ENCODE measurements around the gene ZC3H4. TPM values are rescaled to one million over a fixed set of nuclear protein-coding genes. Genes with fewer than 3 reads are reported as not detected.

The ZC3H4 gene
- total and polyA plus RNA-seq, 9 of the 15 experiments (the other 6 are each of a cell fraction or from before 2014, with no cell fraction given), result 2.2 to 75.6 (median 18.3) TPM

DNA sequence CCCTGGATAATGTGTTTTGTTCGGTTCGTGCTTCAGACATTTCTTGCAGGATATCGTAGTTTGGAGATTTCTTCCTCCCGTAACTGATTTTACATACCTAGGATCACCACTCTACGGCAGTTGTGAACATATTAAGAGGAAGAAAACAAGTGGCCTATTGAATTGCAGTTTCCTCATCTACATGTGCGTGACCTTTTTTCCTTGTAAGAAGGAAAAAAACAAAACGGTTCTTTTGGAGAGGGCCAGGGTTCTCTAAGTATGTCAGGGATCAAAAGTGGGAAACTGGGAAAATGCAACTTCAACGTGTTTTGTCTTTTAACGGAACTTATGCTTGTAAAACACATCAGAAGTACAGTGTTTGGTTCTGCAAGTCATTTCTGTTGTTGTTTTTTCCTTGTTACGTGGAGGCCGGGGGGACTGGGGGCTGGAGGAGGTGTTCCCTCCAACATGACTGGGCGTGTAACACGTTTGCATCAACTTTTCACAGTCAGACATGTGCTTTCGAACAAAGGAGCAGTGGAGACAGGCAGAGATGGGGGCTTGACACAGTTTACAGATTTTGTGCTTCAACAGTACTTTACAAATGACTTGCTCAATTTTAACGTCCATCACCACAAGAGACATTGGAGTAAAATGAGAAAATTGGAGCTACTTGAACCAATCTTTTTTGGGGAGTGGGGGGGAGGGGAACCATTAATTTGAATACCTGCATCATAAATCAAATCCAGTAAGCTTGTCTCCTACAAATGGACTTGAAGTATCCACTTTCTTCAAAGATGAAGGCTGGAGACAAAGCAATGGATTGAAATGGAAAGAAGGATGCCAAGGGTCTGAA is 3.8 kb downstream of the ZC3H4 start (continued):
- TF ChIP-seq, protein P1, sequence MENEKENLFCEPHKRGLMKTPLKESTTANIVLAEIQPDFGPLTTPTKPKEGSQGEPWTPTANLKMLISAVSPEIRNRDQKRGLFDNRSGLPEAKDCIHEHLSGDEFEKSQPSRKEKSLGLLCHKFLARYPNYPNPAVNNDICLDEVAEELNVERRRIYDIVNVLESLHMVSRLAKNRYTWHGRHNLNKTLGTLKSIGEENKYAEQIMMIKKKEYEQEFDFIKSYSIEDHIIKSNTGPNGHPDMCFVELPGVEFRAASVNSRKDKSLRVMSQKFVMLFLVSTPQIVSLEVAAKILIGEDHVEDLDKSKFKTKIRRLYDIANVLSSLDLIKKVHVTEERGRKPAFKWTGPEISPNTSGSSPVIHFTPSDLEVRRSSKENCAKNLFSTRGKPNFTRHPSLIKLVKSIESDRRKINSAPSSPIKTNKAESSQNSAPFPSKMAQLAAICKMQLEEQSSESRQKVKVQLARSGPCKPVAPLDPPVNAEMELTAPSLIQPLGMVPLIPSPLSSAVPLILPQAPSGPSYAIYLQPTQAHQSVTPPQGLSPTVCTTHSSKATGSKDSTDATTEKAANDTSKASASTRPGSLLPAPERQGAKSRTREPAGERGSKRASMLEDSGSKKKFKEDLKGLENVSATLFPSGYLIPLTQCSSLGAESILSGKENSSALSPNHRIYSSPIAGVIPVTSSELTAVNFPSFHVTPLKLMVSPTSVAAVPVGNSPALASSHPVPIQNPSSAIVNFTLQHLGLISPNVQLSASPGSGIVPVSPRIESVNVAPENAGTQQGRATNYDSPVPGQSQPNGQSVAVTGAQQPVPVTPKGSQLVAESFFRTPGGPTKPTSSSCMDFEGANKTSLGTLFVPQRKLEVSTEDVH (IDR thresholded peaks at IDR 0.05; ENCODE audit: low read depth, partially characterized antibody), result no peak
- TF ChIP-seq GTF2F1 (IDR thresholded peaks at IDR 0.05; ENCODE audit: low read depth, low read length) (no peak; the same call in 1 of the 2 replicates), ZNF445 (CRISPR knock-in tag; IDR thresholded peaks at IDR 0.05; ENCODE audit: low read depth) (no peak), ILK (tag; IDR thresholded peaks at IDR 0.05; ENCODE audit: borderline replicate concordance, low read depth) (no peak), FIP1L1 (IDR thresholded peaks at IDR 0.05; ENCODE audit: low read depth, low read length, poor library complexity, severe bottlenecking) (no peak), ZNF780A (CRISPR knock-in tag; IDR thresholded peaks at IDR 0.05) (no peak), ZSCAN29 (IDR thresholded peaks at IDR 0.05) (no peak), ATF1 (CRISPR knock-in tag; IDR thresholded peaks at IDR 0.05) (no peak), ATF1 (tag; IDR thresholded peaks at IDR 0.05) (peak; percentile 84), LCOR (CRISPR knock-in tag; IDR thresholded peaks at IDR 0.05) (peak; percentile 77), ZNF766 (CRISPR knock-in tag; conservative IDR thresholded peaks at IDR 0.05) (peak; percentile 74; the same call in 1 of the 2 replicates), HCFC1 (IDR thresholded peaks at IDR 0.05; ENCODE audit: low read depth, low read length) (no peak), TAF1 (IDR thresholded peaks at IDR 0.05; ENCODE audit: control insufficient read depth, extremely low read depth, insufficient read depth, low read length, severe bottlenecking) (peak; percentile 80), KDM5B (IDR thresholded peaks at IDR 0.05; ENCODE audit: insufficient replicate concordance, low read depth, low read length) (peak; percentile 73), ZNF644 (tag; IDR thresholded peaks at IDR 0.05; ENCODE audit: low read depth) (no peak), ZNF282 (CRISPR knock-in tag; IDR thresholded peaks at IDR 0.05) (no peak)
- TF ChIP-seq, protein P2, sequence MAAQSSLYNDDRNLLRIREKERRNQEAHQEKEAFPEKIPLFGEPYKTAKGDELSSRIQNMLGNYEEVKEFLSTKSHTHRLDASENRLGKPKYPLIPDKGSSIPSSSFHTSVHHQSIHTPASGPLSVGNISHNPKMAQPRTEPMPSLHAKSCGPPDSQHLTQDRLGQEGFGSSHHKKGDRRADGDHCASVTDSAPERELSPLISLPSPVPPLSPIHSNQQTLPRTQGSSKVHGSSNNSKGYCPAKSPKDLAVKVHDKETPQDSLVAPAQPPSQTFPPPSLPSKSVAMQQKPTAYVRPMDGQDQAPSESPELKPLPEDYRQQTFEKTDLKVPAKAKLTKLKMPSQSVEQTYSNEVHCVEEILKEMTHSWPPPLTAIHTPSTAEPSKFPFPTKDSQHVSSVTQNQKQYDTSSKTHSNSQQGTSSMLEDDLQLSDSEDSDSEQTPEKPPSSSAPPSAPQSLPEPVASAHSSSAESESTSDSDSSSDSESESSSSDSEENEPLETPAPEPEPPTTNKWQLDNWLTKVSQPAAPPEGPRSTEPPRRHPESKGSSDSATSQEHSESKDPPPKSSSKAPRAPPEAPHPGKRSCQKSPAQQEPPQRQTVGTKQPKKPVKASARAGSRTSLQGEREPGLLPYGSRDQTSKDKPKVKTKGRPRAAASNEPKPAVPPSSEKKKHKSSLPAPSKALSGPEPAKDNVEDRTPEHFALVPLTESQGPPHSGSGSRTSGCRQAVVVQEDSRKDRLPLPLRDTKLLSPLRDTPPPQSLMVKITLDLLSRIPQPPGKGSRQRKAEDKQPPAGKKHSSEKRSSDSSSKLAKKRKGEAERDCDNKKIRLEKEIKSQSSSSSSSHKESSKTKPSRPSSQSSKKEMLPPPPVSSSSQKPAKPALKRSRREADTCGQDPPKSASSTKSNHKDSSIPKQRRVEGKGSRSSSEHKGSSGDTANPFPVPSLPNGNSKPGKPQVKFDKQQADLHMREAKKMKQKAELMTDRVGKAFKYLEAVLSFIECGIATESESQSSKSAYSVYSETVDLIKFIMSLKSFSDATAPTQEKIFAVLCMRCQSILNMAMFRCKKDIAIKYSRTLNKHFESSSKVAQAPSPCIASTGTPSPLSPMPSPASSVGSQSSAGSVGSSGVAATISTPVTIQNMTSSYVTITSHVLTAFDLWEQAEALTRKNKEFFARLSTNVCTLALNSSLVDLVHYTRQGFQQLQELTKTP (IDR thresholded peaks at IDR 0.05; ENCODE audit: low read depth in 1 of 2, partially characterized antibody in 2 of 2), result peak; percentile 33 to 69
- TF ChIP-seq, protein P3, sequence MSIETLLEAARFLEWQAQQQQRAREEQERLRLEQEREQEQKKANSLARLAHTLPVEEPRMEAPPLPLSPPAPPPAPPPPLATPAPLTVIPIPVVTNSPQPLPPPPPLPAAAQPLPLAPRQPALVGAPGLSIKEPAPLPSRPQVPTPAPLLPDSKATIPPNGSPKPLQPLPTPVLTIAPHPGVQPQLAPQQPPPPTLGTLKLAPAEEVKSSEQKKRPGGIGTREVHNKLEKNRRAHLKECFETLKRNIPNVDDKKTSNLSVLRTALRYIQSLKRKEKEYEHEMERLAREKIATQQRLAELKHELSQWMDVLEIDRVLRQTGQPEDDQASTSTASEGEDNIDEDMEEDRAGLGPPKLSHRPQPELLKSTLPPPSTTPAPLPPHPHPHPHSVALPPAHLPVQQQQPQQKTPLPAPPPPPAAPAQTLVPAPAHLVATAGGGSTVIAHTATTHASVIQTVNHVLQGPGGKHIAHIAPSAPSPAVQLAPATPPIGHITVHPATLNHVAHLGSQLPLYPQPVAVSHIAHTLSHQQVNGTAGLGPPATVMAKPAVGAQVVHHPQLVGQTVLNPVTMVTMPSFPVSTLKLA (conservative IDR thresholded peaks at IDR 0.05), result peak; percentile 94 to 97
